IMR-90 (cell line): ENCODE data around the gene CPLX4.

Experiments used
- CEBPB ChIP-seq: IDR thresholded peaks from 2 replicates; pipeline ENCODE4 v1.6.1; 2012; ENCODE audit warnings: low read depth, low read length, improper control_type of control experiment
- CHD1 ChIP-seq: IDR thresholded peaks from 2 replicates; pipeline ENCODE4 v1.6.1; 2012; ENCODE audit warnings: low read depth, low read length, improper control_type of control experiment
- FOS ChIP-seq: fragments of 150-350 bp; IDR thresholded peaks from 2 replicates; pipeline ENCODE4 v1.6.1; 2016; ENCODE audit warnings: low read depth, low read length
- MAFK ChIP-seq: IDR thresholded peaks from 2 replicates; pipeline ENCODE4 v1.6.1; 2012; ENCODE audit warnings: low read depth, low read length, improper control_type of control experiment
- POLR2A ChIP-seq: IDR thresholded peaks from 2 replicates; pipeline ENCODE4 v1.6.1; 2012; ENCODE audit warnings: mild to moderate bottlenecking, low read depth, low read length
- RAD21 ChIP-seq: IDR thresholded peaks from 2 replicates; pipeline ENCODE4 v1.6.1; 2012; ENCODE audit warnings: low read length, improper control_type of control experiment
- RCOR1 ChIP-seq: IDR thresholded peaks from 2 replicates; pipeline ENCODE4 v1.6.1; 2012; ENCODE audit warnings: mild to moderate bottlenecking, low read length, improper control_type of control experiment; ENCODE audit not compliant: insufficient replicate concordance
- TF ChIP-seq, protein P1 (sequence below): fragments of 150-350 bp; IDR thresholded peaks from 2 replicates; pipeline ENCODE4 v1.6.1; 2016; ENCODE audit warnings: low read depth, mild to moderate bottlenecking, low read length, moderate library complexity, borderline replicate concordance
- TF ChIP-seq, protein P2 (sequence below): conservative IDR thresholded peaks from 2 replicates; pipeline ENCODE4 v1.5.1; 2012; ENCODE audit warnings: mild to moderate bottlenecking, low read depth, low read length, improper control_type of control experiment
- TF ChIP-seq, protein P3 (sequence below): fragments of 150-350 bp; IDR thresholded peaks from 2 replicates; pipeline ENCODE4 v1.6.1; 2017; ENCODE audit warnings: mild to moderate bottlenecking, antibody characterized with exemption, low read length, low read depth

DNA sequence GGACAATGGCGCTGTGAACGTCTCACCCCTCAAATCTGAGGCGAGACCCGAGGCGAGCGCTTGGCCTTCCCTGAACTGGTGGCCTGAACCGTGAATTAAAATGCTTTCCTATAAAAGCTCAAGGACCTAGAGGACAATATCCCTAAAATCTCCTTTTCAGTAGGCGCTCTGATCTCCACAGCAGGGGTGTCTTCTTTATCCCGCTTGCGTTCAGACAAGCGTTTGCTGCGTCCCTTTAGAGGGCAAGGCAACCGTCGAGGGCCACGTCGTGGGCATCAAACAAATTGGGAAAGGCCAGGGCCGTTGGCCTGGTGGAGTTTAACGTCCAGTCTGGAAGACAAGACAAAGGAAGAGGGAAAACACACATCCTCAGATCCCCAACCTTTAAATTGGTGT lies 43.9 kb downstream of the CPLX4 start:
- TF ChIP-seq, protein P1, sequence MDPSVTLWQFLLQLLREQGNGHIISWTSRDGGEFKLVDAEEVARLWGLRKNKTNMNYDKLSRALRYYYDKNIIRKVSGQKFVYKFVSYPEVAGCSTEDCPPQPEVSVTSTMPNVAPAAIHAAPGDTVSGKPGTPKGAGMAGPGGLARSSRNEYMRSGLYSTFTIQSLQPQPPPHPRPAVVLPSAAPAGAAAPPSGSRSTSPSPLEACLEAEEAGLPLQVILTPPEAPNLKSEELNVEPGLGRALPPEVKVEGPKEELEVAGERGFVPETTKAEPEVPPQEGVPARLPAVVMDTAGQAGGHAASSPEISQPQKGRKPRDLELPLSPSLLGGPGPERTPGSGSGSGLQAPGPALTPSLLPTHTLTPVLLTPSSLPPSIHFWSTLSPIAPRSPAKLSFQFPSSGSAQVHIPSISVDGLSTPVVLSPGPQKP = no peak
- TF ChIP-seq MAFK = no peak
- TF ChIP-seq FOS = no peak
- TF ChIP-seq RAD21 = no peak
- no peak for TF ChIP-seq CHD1
- TF ChIP-seq, protein P2, sequence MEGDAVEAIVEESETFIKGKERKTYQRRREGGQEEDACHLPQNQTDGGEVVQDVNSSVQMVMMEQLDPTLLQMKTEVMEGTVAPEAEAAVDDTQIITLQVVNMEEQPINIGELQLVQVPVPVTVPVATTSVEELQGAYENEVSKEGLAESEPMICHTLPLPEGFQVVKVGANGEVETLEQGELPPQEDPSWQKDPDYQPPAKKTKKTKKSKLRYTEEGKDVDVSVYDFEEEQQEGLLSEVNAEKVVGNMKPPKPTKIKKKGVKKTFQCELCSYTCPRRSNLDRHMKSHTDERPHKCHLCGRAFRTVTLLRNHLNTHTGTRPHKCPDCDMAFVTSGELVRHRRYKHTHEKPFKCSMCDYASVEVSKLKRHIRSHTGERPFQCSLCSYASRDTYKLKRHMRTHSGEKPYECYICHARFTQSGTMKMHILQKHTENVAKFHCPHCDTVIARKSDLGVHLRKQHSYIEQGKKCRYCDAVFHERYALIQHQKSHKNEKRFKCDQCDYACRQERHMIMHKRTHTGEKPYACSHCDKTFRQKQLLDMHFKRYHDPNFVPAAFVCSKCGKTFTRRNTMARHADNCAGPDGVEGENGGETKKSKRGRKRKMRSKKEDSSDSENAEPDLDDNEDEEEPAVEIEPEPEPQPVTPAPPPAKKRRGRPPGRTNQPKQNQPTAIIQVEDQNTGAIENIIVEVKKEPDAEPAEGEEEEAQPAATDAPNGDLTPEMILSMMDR = no peak
- TF ChIP-seq POLR2A = no peak
- TF ChIP-seq, protein P3, sequence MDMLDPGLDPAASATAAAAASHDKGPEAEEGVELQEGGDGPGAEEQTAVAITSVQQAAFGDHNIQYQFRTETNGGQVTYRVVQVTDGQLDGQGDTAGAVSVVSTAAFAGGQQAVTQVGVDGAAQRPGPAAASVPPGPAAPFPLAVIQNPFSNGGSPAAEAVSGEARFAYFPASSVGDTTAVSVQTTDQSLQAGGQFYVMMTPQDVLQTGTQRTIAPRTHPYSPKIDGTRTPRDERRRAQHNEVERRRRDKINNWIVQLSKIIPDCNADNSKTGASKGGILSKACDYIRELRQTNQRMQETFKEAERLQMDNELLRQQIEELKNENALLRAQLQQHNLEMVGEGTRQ = no peak
- TF ChIP-seq RCOR1 = no peak
- TF ChIP-seq CEBPB = no peak
